ENCODE measurements around the gene VAT1L.
"Not testable (repeated sequence)": the region's sequence is repeated elsewhere in the genome, so short reads cannot be mapped to it uniquely, and the experiment has no call there.

VAT1L gene

GRCh38 chr16:77992381-77992780 lies 204.0 kb downstream of the VAT1L start:
- H3K79me2 ChIP-seq (ENCODE audit: control insufficient read depth, insufficient read depth, low read length, unreplicated experiment); H3K36me3 ChIP-seq (ENCODE audit: insufficient read depth, low read length); H3K27me3 ChIP-seq (ENCODE audit: insufficient read depth, low read length); H3K4me3 ChIP-seq (ENCODE audit: low read depth, low read length); H3K27ac ChIP-seq (ENCODE audit: low read depth, low read length); H2AFZ ChIP-seq (ENCODE audit: low read length, unreplicated experiment); H3K4me1 ChIP-seq (ENCODE audit: control insufficient read depth, insufficient read depth, low read length, unreplicated experiment): not testable (repeated sequence)

- Histone ChIP-seq H3K27ac (ENCODE audit: low read depth, low read length) (no peak overlapping the region), H3K27me3 (ENCODE audit: insufficient read depth, low read length) (no peaks in the 10 kb centered on the region), H3K36me3 (ENCODE audit: insufficient read depth, low read length) (no peaks in the 10 kb centered on the region), H3K4me3 (ENCODE audit: low read depth, low read length) (no peak overlapping the region), H2AFZ (ENCODE audit: low read length, unreplicated experiment) (no peak overlapping the region), H3K4me1 (ENCODE audit: control insufficient read depth, insufficient read depth, low read length, unreplicated experiment) (no peaks in the 10 kb centered on the region), H3K79me2 (ENCODE audit: control insufficient read depth, insufficient read depth, low read length, unreplicated experiment) (no peaks in the 10 kb centered on the region)
Observed at GRCh38 chr16:77993111-77993985, 205.0 kb downstream of the VAT1L start.

GRCh38 chr16:77995843-77996455 lies 207.6 kb downstream of the VAT1L start:
- H3K27ac ChIP-seq (ENCODE audit: low read depth, low read length): no peak overlapping the region
- no peak overlapping the region for H3K4me3 ChIP-seq (ENCODE audit: low read depth, low read length)
- H3K36me3 ChIP-seq (ENCODE audit: insufficient read depth, low read length): no peaks in the 10 kb centered on the region
- H3K79me2 ChIP-seq (ENCODE audit: control insufficient read depth, insufficient read depth, low read length, unreplicated experiment): no peaks in the 10 kb centered on the region
- H3K4me1 ChIP-seq (ENCODE audit: control insufficient read depth, insufficient read depth, low read length, unreplicated experiment): no peaks in the 10 kb centered on the region
- no peak overlapping the region for H2AFZ ChIP-seq (ENCODE audit: low read length, unreplicated experiment)
- no peaks in the 10 kb centered on the region for H3K27me3 ChIP-seq (ENCODE audit: insufficient read depth, low read length)

DNA sequence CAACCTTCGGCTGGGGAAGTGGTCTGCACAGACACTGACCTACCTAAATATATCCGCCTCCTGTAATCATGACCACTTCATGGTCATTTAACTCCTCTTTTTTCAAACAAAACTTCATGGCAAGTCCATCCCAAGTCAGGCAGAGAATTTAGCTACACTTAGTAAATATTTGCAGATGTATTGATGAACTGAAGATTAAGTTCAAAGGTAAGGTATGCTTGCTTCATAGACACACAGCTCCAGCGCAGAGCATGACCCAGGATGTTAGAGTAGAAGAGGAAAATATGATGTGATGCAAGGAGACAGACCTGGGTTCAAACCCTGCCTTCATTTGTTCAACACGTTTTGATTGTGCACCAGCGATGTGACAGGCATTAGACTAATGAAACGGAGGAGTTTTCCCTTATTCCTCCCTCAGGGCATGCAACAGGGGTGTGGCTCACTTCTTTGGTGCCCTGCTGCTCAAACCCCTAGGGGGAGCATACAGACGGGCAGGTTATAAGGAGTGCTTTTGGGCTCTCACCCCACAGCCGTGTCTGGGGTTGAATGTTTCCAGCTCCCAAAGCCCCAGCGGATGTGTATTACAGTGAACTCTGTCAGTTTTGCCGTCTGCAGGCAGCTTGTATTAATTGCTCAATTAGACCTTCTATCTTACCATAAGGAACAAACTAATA lies 210.1 kb downstream of the VAT1L start:
- Histone ChIP-seq H3K36me3 (ENCODE audit: insufficient read depth, low read length) (no peaks in the 10 kb centered on the region), H3K27ac (ENCODE audit: low read depth, low read length) (no peak overlapping the region), H3K4me3 (ENCODE audit: low read depth, low read length) (no peak overlapping the region), H2AFZ (ENCODE audit: low read length, unreplicated experiment) (no peak overlapping the region), H3K4me1 (ENCODE audit: control insufficient read depth, insufficient read depth, low read length, unreplicated experiment) (no peaks in the 10 kb centered on the region), H3K27me3 (ENCODE audit: insufficient read depth, low read length) (no peaks in the 10 kb centered on the region), H3K79me2 (ENCODE audit: control insufficient read depth, insufficient read depth, low read length, unreplicated experiment) (no peaks in the 10 kb centered on the region)

DNA sequence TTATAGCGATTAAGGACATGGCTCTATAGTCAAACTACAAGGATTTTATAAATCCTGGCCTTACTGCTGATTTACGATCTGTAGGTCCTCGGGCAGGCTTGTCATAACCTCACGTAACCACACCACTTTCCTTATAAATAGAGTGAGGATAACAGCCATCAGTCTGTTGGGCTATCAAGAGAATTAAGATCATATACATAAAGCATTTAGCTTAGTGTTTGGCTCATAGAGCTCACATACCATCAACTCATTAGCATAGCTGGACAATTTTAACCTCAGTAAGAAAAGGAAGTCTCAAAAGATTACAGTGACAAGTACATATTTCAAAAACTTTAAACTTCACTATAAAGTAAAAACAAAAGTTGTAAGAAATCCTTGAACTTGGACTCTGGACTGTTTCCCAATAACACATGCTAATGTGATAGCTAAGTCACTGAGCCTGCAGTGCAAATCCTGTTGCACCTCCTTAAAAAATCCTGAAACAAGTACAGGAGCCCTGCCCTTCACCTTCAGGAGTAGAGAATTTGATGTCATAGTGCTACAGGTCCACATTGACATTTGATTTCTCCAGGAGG lies 213.2 kb downstream of the VAT1L start:
- Histone ChIP-seq H3K36me3 (ENCODE audit: insufficient read depth, low read length) (no peaks in the 10 kb centered on the region), H3K4me1 (ENCODE audit: control insufficient read depth, insufficient read depth, low read length, unreplicated experiment) (no peaks in the 10 kb centered on the region), H3K79me2 (ENCODE audit: control insufficient read depth, insufficient read depth, low read length, unreplicated experiment) (no peaks in the 10 kb centered on the region), H3K4me3 (ENCODE audit: low read depth, low read length) (no peak overlapping the region), H3K27ac (ENCODE audit: low read depth, low read length) (no peak overlapping the region), H3K27me3 (ENCODE audit: insufficient read depth, low read length) (no peaks in the 10 kb centered on the region), H2AFZ (ENCODE audit: low read length, unreplicated experiment) (no peak overlapping the region)

DNA sequence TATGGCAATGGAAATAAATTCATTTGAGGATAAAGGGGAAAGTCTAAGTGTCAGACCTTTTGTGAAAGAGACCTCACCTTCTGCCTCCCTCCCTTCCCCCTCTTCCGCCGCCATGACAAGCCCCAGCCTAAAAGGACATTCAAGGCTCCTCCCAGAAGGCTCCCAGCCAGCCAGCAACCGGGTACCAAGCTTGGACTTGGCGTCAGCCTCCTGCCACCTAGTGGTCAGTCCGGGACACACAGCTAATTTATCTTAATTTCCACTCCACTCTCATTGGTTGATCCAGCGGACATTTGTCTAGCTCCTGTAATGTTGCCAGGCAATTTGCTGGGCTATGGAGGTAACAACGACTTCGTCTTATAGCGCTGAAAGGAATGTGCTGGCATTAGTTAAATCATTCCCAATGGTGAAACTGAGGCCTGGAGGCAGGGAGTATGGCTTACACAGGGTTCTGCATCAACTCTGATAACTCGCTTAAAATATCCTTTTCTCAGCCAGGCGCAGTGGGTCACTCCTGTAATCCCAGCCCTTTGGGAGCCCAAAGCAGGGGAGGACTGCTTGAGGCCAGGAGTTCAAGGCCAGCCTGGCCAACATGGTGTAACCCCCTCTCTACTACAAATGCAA lies 214.7 kb downstream of the VAT1L start:
- Histone ChIP-seq H3K4me3 (ENCODE audit: low read depth, low read length) (no peak overlapping the region), H3K4me1 (ENCODE audit: control insufficient read depth, insufficient read depth, low read length, unreplicated experiment) (no peaks in the 10 kb centered on the region), H3K79me2 (ENCODE audit: control insufficient read depth, insufficient read depth, low read length, unreplicated experiment) (no peaks in the 10 kb centered on the region), H3K27ac (ENCODE audit: low read depth, low read length) (no peak overlapping the region), H2AFZ (ENCODE audit: low read length, unreplicated experiment) (no peak overlapping the region), H3K27me3 (ENCODE audit: insufficient read depth, low read length) (no peaks in the 10 kb centered on the region), H3K36me3 (ENCODE audit: insufficient read depth, low read length) (no peaks in the 10 kb centered on the region)

DNA sequence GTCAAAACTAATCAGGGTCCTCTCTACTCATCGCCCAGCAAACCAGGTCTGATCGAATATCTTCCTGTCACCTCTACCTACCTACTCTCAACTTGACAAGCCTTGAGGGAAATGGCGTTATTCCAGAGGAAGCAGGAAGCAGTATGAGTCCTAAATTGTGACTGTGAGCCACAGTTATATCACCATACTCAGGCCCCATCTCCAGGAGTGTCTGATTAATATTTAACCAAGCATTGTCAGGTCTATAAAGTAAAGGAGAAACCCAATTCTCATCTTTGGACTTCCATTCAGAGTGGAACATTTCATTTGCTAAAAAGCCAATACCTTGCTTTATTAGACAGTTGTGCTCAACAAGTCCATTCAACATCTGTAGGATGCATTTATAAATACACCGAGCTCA lies 216.2 kb downstream of the VAT1L start:
- Histone ChIP-seq H3K4me3 (ENCODE audit: low read depth, low read length) (no peak overlapping the region), H3K4me1 (ENCODE audit: control insufficient read depth, insufficient read depth, low read length, unreplicated experiment) (no peaks in the 10 kb centered on the region), H2AFZ (ENCODE audit: low read length, unreplicated experiment) (no peak overlapping the region), H3K27ac (ENCODE audit: low read depth, low read length) (no peak overlapping the region), H3K79me2 (ENCODE audit: control insufficient read depth, insufficient read depth, low read length, unreplicated experiment) (no peaks in the 10 kb centered on the region), H3K27me3 (ENCODE audit: insufficient read depth, low read length) (no peaks in the 10 kb centered on the region), H3K36me3 (ENCODE audit: insufficient read depth, low read length) (no peaks in the 10 kb centered on the region)

DNA sequence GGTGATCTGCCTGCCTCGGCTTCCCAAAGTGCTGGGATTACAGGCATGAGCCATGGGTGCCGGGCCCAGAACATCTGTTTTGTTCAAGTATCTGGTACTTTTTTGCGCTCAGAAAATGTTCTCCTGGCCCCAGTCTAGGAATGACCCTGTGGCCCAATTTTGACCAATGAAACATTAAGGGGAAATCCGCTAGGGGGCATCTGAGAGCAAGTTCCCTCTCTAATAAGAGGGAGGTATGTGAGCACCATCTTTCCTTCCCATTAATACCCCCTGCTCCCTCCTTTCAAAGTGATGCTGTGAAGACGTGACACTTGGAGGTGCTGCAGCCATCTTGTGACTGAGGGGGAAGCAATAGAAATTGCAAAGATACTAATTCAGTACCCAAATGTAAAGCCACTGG lies 217.5 kb downstream of the VAT1L start:
- Histone ChIP-seq H3K4me3 (ENCODE audit: low read depth, low read length) (no peak overlapping the region), H3K27me3 (ENCODE audit: insufficient read depth, low read length) (no peaks in the 10 kb centered on the region), H3K27ac (ENCODE audit: low read depth, low read length) (no peak overlapping the region), H3K4me1 (ENCODE audit: control insufficient read depth, insufficient read depth, low read length, unreplicated experiment) (no peaks in the 10 kb centered on the region), H3K36me3 (ENCODE audit: insufficient read depth, low read length) (no peaks in the 10 kb centered on the region), H2AFZ (ENCODE audit: low read length, unreplicated experiment) (no peak overlapping the region), H3K79me2 (ENCODE audit: control insufficient read depth, insufficient read depth, low read length, unreplicated experiment) (no peaks in the 10 kb centered on the region)

DNA sequence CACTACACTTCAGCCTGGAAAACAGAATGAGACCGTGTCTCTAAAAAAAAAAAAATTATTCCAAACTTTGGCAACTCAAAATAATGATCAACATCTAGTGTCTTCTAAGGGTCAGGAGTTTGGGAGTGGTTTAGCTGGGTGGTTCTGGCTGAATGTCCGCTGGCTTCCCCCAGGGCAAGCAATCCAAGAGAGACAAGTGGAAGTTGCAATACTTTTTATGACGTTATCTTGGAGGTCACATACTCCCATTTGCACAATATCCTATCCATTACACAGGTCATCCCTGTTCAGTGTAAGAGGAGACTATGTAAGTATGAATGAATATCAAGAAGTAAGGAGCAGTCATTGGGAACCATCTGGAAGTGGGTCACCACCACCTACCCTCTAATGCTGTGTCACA lies 218.8 kb downstream of the VAT1L start:
- H3K4me3 ChIP-seq (ENCODE audit: low read depth, low read length): no peak overlapping the region
- no peaks in the 10 kb centered on the region for H3K36me3 ChIP-seq (ENCODE audit: insufficient read depth, low read length)
- H2AFZ ChIP-seq (ENCODE audit: low read length, unreplicated experiment): no peak overlapping the region
- H3K79me2 ChIP-seq (ENCODE audit: control insufficient read depth, insufficient read depth, low read length, unreplicated experiment): no peaks in the 10 kb centered on the region
- no peaks in the 10 kb centered on the region for H3K4me1 ChIP-seq (ENCODE audit: control insufficient read depth, insufficient read depth, low read length, unreplicated experiment)
- H3K27ac ChIP-seq (ENCODE audit: low read depth, low read length): no peak overlapping the region
- H3K27me3 ChIP-seq (ENCODE audit: insufficient read depth, low read length): no peaks in the 10 kb centered on the region

DNA sequence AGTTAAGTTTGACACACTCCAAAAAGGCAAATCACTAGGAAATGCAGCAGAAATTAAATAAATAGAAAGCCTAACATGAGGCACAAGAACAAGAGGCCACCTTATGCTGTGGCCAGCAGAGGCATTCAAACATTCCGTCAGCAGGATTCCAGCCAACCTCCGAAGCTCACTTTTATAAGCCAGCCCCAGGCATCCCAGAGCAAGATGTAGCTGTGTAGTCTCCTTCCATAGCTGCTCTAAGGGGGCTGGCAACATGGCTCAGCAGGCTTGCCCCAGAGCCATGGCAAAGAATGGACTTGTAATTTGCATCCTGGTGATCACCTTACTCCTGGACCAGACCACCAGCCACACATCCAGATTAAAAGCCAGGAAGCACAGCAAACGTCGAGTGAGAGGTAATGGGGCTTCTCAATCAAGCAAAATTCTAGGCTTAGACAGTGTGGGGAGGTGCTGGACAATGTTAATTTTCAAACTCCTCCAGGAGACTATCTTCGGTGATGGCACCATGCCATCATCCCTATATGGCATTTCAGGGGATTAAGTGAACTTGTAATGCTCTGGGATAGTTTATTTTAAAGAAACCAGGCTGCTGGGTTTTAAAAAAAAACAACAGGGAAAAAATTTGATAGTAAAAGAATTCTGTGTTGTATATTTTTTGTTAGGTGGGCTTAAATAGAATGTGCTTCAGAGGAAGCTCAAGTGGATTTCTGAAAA lies 234.1 kb downstream of the VAT1L start, which contains the start of gene CLEC3A:
TSS of gene CLEC3A (plus strand) at position 202 of the 714 bp plus-strand sequence. CDS start at position 281, 79 bp downstream.
- Histone ChIP-seq H3K79me2 (ENCODE audit: control insufficient read depth, insufficient read depth, low read length, unreplicated experiment) (no peaks in the 10 kb centered on the region), H2AFZ (ENCODE audit: low read length, unreplicated experiment) (no peak within 1 kb of the TSS), H3K36me3 (ENCODE audit: insufficient read depth, low read length) (no peaks in the 10 kb centered on the region), H3K4me3 (ENCODE audit: low read depth, low read length) (no peak within 1 kb of the TSS), H3K4me1 (ENCODE audit: control insufficient read depth, insufficient read depth, low read length, unreplicated experiment) (no peaks in the 10 kb centered on the region), H3K27ac (ENCODE audit: low read depth, low read length) (no peak within 1 kb of the TSS), H3K27me3 (ENCODE audit: insufficient read depth, low read length) (no peaks in the 10 kb centered on the region)
